ENCODE measurements around the gene PRSS27. TPM values are rescaled to one million over a fixed set of nuclear protein-coding genes. Genes with fewer than 3 reads are reported as not detected.

PRSS27 gene
- total and polyA plus RNA-seq, 2 donors (not counting 3 experiments of a cell fraction or from before 2014, with no cell fraction given): 0.33 to 0.53 TPM

DNA sequence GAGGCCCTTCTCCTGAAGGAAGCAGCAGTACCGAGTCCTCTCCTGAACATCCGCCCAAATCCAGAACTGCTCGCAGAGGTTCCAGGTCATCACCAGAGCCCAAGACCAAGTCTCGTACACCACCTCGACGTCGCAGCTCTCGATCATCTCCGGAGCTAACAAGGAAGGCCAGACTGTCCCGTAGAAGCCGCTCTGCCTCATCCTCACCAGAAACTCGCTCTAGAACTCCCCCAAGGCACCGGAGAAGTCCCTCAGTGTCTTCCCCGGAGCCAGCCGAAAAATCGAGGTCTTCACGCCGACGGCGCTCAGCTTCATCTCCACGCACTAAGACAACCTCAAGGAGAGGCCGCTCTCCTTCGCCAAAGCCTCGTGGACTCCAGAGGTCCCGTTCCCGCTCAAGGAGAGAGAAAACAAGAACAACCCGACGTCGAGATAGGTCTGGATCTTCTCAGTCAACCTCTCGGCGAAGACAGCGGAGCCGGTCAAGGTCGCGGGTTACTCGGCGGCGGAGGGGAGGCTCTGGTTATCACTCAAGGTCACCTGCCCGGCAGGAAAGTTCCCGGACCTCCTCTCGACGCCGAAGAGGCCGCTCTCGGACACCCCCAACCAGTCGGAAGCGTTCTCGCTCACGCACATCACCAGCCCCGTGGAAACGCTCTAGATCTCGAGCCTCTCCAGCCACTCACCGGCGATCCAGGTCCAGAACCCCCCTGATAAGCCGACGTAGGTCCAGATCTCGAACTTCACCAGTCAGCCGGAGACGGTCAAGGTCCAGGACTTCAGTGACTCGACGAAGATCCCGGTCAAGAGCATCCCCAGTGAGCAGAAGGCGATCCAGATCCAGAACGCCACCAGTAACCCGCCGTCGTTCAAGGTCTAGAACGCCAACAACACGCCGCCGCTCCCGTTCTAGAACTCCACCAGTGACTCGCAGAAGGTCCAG lies 45.7 kb upstream of the PRSS27 start:
- H2AFZ ChIP-seq (ENCODE audit: low read depth, low read length): no peak overlapping the region
- no peaks in the 10 kb centered on the region for H4K20me1 ChIP-seq (replicated peaks; ENCODE audit: control insufficient read depth, extremely low read depth, insufficient read depth, low read length)
- ChIA-PET CTCF (no interaction called here), POLR2A (no interaction called here)
- no peaks in the 10 kb centered on the region for H3K27me3 ChIP-seq (ENCODE audit: control insufficient read depth in 2 of 2, insufficient read depth in 2 of 2, low read length in 2 of 2)
- no peak overlapping the region for H3K9ac ChIP-seq (replicated peaks; ENCODE audit: extremely low read depth, insufficient read depth, low read length)
- H3K4me3 ChIP-seq (replicated peaks in 1 of 3; ENCODE audit: insufficient read depth in 1 of 3, low read depth in 1 of 3, low read length in 3 of 3): no peak overlapping the region
- H3K4me1 ChIP-seq (ENCODE audit: control insufficient read depth, extremely low read depth, insufficient read depth, low read length): no peaks in the 10 kb centered on the region
- H3K9me1 ChIP-seq (replicated peaks; ENCODE audit: control insufficient read depth, extremely low read depth, insufficient read depth, low read length): no peaks in the 10 kb centered on the region
- DNase-seq (ENCODE audit: low read depth, low spot score) (no peak), FAIRE-seq (no peak)
- H3K36me3 ChIP-seq (ENCODE audit: control insufficient read depth in 2 of 2, extremely low read depth in 1 of 2, insufficient read depth in 2 of 2, low read length in 2 of 2): peaks cover 75 to 92% of the 10 kb centered on the region in 2 experiments
- TF ChIP-seq MYC (IDR thresholded peaks at IDR 0.05; ENCODE audit: low read depth, low read length) (no peak), FOS (IDR thresholded peaks at IDR 0.05; ENCODE audit: borderline replicate concordance, insufficient read depth, low read length) (no peak), JUN (IDR thresholded peaks at IDR 0.05; ENCODE audit: borderline replicate concordance, insufficient read depth, insufficient read length, low read depth) (no peak), EZH2 (IDR thresholded peaks at IDR 0.05; ENCODE audit: borderline replicate concordance, low read depth, low read length, severe bottlenecking) (no peak)
- TF ChIP-seq, protein P1, sequence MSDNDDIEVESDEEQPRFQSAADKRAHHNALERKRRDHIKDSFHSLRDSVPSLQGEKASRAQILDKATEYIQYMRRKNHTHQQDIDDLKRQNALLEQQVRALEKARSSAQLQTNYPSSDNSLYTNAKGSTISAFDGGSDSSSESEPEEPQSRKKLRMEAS (IDR thresholded peaks at IDR 0.05; ENCODE audit: insufficient read depth, insufficient read length): no peak
- intact Hi-C loops (cut with micrococcal nuclease): no loop called here
- dilution Hi-C loops (cut with MboI; ENCODE audit: extremely low pct_ligation_motif_present, low sequenced_read_pairs): no loop called here
- H3K79me2 ChIP-seq (ENCODE audit: control insufficient read depth, insufficient read depth, low read length): peaks cover 77% of the 10 kb centered on the region
- H3K9me3 ChIP-seq (replicated peaks; ENCODE audit: control insufficient read depth, insufficient read depth, low read length): no peaks in the 10 kb centered on the region
- H3K4me2 ChIP-seq (ENCODE audit: insufficient read depth, low read length): no peak overlapping the region
- H3K27ac ChIP-seq (ENCODE audit: insufficient read depth, low read depth, low read length): no peak overlapping the region
- BruUV-seq (replicated peaks): no TSS peak

DNA sequence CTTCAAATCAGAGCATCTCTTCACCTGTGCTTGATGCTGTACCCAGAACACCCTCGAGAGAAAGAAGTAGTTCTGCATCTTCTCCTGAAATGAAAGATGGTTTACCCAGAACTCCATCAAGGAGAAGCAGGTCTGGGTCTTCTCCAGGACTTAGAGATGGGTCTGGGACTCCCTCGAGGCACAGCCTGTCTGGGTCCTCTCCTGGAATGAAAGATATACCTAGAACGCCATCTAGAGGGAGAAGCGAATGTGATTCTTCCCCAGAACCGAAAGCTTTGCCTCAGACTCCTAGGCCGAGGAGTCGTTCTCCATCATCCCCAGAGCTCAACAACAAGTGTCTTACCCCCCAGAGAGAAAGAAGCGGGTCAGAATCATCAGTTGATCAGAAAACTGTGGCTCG lies 44.7 kb upstream of the PRSS27 start:
- H3K27me3 ChIP-seq (ENCODE audit: control insufficient read depth in 2 of 2, insufficient read depth in 2 of 2, low read length in 2 of 2): no peaks in the 10 kb centered on the region
- H3K4me2 ChIP-seq (ENCODE audit: insufficient read depth, low read length): no peak overlapping the region
- no peak for TF ChIP-seq GATA2 (IDR thresholded peaks at IDR 0.05; ENCODE audit: insufficient read depth, insufficient read length, low read depth, low read length)
- TF ChIP-seq, protein P2, sequence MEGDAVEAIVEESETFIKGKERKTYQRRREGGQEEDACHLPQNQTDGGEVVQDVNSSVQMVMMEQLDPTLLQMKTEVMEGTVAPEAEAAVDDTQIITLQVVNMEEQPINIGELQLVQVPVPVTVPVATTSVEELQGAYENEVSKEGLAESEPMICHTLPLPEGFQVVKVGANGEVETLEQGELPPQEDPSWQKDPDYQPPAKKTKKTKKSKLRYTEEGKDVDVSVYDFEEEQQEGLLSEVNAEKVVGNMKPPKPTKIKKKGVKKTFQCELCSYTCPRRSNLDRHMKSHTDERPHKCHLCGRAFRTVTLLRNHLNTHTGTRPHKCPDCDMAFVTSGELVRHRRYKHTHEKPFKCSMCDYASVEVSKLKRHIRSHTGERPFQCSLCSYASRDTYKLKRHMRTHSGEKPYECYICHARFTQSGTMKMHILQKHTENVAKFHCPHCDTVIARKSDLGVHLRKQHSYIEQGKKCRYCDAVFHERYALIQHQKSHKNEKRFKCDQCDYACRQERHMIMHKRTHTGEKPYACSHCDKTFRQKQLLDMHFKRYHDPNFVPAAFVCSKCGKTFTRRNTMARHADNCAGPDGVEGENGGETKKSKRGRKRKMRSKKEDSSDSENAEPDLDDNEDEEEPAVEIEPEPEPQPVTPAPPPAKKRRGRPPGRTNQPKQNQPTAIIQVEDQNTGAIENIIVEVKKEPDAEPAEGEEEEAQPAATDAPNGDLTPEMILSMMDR (IDR thresholded peaks at IDR 0.05; ENCODE audit: extremely low read depth in 1 of 2, insufficient read depth in 1 of 2, low read depth in 1 of 2, low read length in 2 of 2): no peak
- TF ChIP-seq POLR2A (IDR thresholded peaks at IDR 0.05; ENCODE audit: low read depth, low read length): no peak
- TF ChIP-seq MYC (IDR thresholded peaks at IDR 0.05; ENCODE audit: low read depth, low read length): no peak
- no peak for TF ChIP-seq POLR2AphosphoS5 (IDR thresholded peaks at IDR 0.05; ENCODE audit: insufficient read depth, low read depth, low read length)
- TF ChIP-seq, protein P1 (IDR thresholded peaks at IDR 0.05; ENCODE audit: insufficient read depth, insufficient read length): no peak
- no peak for TF ChIP-seq FOS (IDR thresholded peaks at IDR 0.05; ENCODE audit: borderline replicate concordance, insufficient read depth, low read length)
- TF ChIP-seq EZH2 (IDR thresholded peaks at IDR 0.05; ENCODE audit: borderline replicate concordance, low read depth, low read length, severe bottlenecking): no peak
- no peak for TF ChIP-seq JUN (IDR thresholded peaks at IDR 0.05; ENCODE audit: borderline replicate concordance, insufficient read depth, insufficient read length, low read depth)
- CTCF ChIA-PET: no interaction called here
- no peaks in the 10 kb centered on the region for H3K4me1 ChIP-seq (ENCODE audit: control insufficient read depth, extremely low read depth, insufficient read depth, low read length)
- no peak overlapping the region for H3K4me3 ChIP-seq (replicated peaks in 1 of 3; ENCODE audit: insufficient read depth in 1 of 3, low read depth in 1 of 3, low read length in 3 of 3)
- H3K9ac ChIP-seq (replicated peaks; ENCODE audit: extremely low read depth, insufficient read depth, low read length): no peak overlapping the region
- H2AFZ ChIP-seq (ENCODE audit: low read depth, low read length): no peak overlapping the region
- H4K20me1 ChIP-seq (replicated peaks; ENCODE audit: control insufficient read depth, extremely low read depth, insufficient read depth, low read length): no peaks in the 10 kb centered on the region
- no peak overlapping the region for H3K27ac ChIP-seq (ENCODE audit: insufficient read depth, low read depth, low read length)
- intact Hi-C loops (cut with micrococcal nuclease): no loop called here
- dilution Hi-C loops (cut with MboI; ENCODE audit: extremely low pct_ligation_motif_present, low sequenced_read_pairs): no loop called here
- H3K9me3 ChIP-seq (replicated peaks; ENCODE audit: control insufficient read depth, insufficient read depth, low read length): no peaks in the 10 kb centered on the region
- peaks cover 78 to 90% of the 10 kb centered on the region in 2 experiments for H3K36me3 ChIP-seq (ENCODE audit: control insufficient read depth in 2 of 2, extremely low read depth in 1 of 2, insufficient read depth in 2 of 2, low read length in 2 of 2)
- POLR2A ChIA-PET: no interaction called here
- FAIRE-seq: no peak
- peaks cover 87% of the 10 kb centered on the region for H3K79me2 ChIP-seq (ENCODE audit: control insufficient read depth, insufficient read depth, low read length)
- no peak for DNase-seq (ENCODE audit: low read depth, low spot score)
- no TSS peak for BruUV-seq (replicated peaks)
- H3K9me1 ChIP-seq (replicated peaks; ENCODE audit: control insufficient read depth, extremely low read depth, insufficient read depth, low read length): no peaks in the 10 kb centered on the region

Measured in endothelial cell of umbilical vein (primary cell).